Measurements from ENCODE around the gene GAPVD1. TPM values are rescaled to one million over a fixed set of nuclear protein-coding genes. Genes with fewer than 3 reads are reported as not detected.

Gene GAPVD1
- total RNA-seq, 1 donor from 2014 or later = 37.9 TPM

GRCh38 chr9:125356032-125356431 is 94.4 kb downstream of the GAPVD1 start:
- H3K9me3 Mint-ChIP-seq (ENCODE audit: unreplicated experiment) = no peaks in the 10 kb centered on the region
- H3K4me3 Mint-ChIP-seq (ENCODE audit: unreplicated experiment) = no peak overlapping the region
- DNase-seq (ENCODE audit: low spot score) = no peak
- peaks cover 5% of the 10 kb centered on the region for H3K27me3 Mint-ChIP-seq (ENCODE audit: unreplicated experiment)
- TF ChIP-seq CTCF (IDR thresholded peaks at IDR 0.05; ENCODE audit: unreplicated experiment) = no peak
- no peaks in the 10 kb centered on the region for H3K4me1 Mint-ChIP-seq (ENCODE audit: unreplicated experiment)
- no peak overlapping the region for H3K27ac Mint-ChIP-seq (ENCODE audit: unreplicated experiment)
- peaks cover 47% of the 10 kb centered on the region for H3K36me3 Mint-ChIP-seq (ENCODE audit: low read depth, unreplicated experiment)

GRCh38 chr9:125359011-125359410 is 97.4 kb downstream of the GAPVD1 start:
- H3K4me3 Mint-ChIP-seq (ENCODE audit: unreplicated experiment) = no peak overlapping the region
- no peaks in the 10 kb centered on the region for H3K9me3 Mint-ChIP-seq (ENCODE audit: unreplicated experiment)
- H3K36me3 Mint-ChIP-seq (ENCODE audit: low read depth, unreplicated experiment) = peaks cover 32% of the 10 kb centered on the region
- no peak for TF ChIP-seq CTCF (IDR thresholded peaks at IDR 0.05; ENCODE audit: unreplicated experiment)
- DNase-seq (ENCODE audit: low spot score) = no peak
- no peak overlapping the region for H3K27ac Mint-ChIP-seq (ENCODE audit: unreplicated experiment)
- peaks cover 6% of the 10 kb centered on the region for H3K4me1 Mint-ChIP-seq (ENCODE audit: unreplicated experiment)
- H3K27me3 Mint-ChIP-seq (ENCODE audit: unreplicated experiment) = peaks cover 2% of the 10 kb centered on the region

DNA sequence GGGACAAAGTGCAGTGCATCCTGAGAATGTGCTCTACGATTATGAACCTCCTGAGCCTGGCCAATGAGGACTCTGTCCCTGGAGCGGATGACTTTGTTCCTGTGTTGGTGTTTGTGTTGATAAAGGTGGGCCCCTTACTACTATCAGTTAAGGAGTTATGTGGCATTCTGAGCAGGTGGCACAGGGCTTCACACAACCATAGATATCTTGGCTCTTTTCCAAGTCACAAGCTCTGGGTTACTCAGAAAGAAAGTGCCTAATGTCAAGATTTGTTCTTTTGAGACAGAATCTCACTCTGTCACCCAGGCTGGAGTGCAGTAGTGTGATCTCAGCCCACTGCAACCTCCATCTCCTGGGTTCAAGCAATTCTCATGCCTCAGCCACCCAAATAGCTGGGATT is 99.0 kb downstream of the GAPVD1 start:
- Mint-ChIP-seq H3K27ac (ENCODE audit: unreplicated experiment) (no peak overlapping the region), H3K36me3 (ENCODE audit: low read depth, unreplicated experiment) (peaks cover 29% of the 10 kb centered on the region), H3K4me3 (ENCODE audit: unreplicated experiment) (no peak overlapping the region), H3K4me1 (ENCODE audit: unreplicated experiment) (peaks cover 6% of the 10 kb centered on the region), H3K27me3 (ENCODE audit: unreplicated experiment) (peaks cover 2% of the 10 kb centered on the region), H3K9me3 (ENCODE audit: unreplicated experiment) (no peaks in the 10 kb centered on the region)
- no peak for TF ChIP-seq CTCF (IDR thresholded peaks at IDR 0.05; ENCODE audit: unreplicated experiment)
- DNase-seq (ENCODE audit: low spot score) = no peak

- Mint-ChIP-seq H3K4me3 (ENCODE audit: unreplicated experiment) (no peak overlapping the region), H3K27ac (ENCODE audit: unreplicated experiment) (no peak overlapping the region), H3K27me3 (ENCODE audit: unreplicated experiment) (peaks cover 2% of the 10 kb centered on the region), H3K36me3 (ENCODE audit: low read depth, unreplicated experiment) (peaks cover 20% of the 10 kb centered on the region), H3K9me3 (ENCODE audit: unreplicated experiment) (no peaks in the 10 kb centered on the region), H3K4me1 (ENCODE audit: unreplicated experiment) (peaks cover 10% of the 10 kb centered on the region)
- peak; percentile 31 for TF ChIP-seq CTCF (IDR thresholded peaks at IDR 0.05; ENCODE audit: unreplicated experiment)
- peak; percentile 52 for DNase-seq (ENCODE audit: low spot score)
Measured at GRCh38 chr9:125361837-125362531, 100.4 kb downstream of the GAPVD1 start.

DNA sequence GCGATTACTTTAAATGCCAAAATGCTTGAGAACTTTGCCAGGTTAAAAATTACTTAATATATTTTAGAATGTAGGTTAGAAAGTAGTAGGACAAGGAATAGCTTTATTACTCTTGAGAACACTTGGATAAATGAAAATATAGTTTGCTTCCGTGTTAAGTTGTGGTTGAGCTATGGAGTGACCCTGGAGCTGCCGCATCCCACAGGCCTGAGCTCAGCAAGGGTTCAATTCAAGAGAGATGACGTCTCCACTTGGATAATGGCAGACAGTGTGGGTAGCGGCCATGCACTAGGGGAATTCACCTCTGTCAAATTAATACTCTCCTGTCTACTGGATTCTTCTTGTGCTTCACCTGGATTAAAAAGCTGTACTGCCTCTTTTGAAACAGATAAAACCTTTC is 105.0 kb downstream of the GAPVD1 start:
- Mint-ChIP-seq H3K4me1 (ENCODE audit: unreplicated experiment) (peaks cover 12% of the 10 kb centered on the region), H3K36me3 (ENCODE audit: low read depth, unreplicated experiment) (peaks cover 5% of the 10 kb centered on the region), H3K4me3 (ENCODE audit: unreplicated experiment) (no peak overlapping the region), H3K27me3 (ENCODE audit: unreplicated experiment) (no peaks in the 10 kb centered on the region), H3K27ac (ENCODE audit: unreplicated experiment) (no peak overlapping the region), H3K9me3 (ENCODE audit: unreplicated experiment) (no peaks in the 10 kb centered on the region)
- no peak for DNase-seq (ENCODE audit: low spot score)
- no peak for TF ChIP-seq CTCF (IDR thresholded peaks at IDR 0.05; ENCODE audit: unreplicated experiment)

All from endothelial cell (in vitro differentiated cells).